Activated CD8-positive, alpha-beta memory T cell treated with anti-CD3 and anti-CD28 coated beads for 1 hour (primary cell): ENCODE results near the gene KRT33A.

Experiments used
- DNase-seq, 2 donors: peaks; one replicate each; pipeline ENCODE4 v3.0.0-alpha.2; 2020; ENCODE audit warnings: low read depth in 1 of 2; ENCODE audit errors: extremely low read depth in 1 of 2

KRT33A gene

GRCh38 chr17:41304091-41304490, 46.5 kb downstream of the KRT33A start:
- no peak for DNase-seq

- no peak for DNase-seq
These were observed 47.6 kb downstream of the KRT33A start for GRCh38 chr17:41302981-41303380.

- DNase-seq = no peak
These were observed 48.4 kb downstream of the KRT33A start, which contains the start of gene KRTAP29-1 for GRCh38 chr17:41301916-41302901. TSS of gene KRTAP29-1 (minus strand) at chr17:41302851. CDS start at chr17:41302851, 0 bp downstream.

GRCh38 chr17:41301204-41301790, 49.3 kb downstream of the KRT33A start:
- no peak for DNase-seq

GRCh38 chr17:41298458-41299135, 52.0 kb downstream of the KRT33A start:
- DNase-seq = no peak

GRCh38 chr17:41296846-41297245, 53.8 kb downstream of the KRT33A start:
- no peak for DNase-seq
